ENCODE measurements around the gene ATP5IF1.

GRCh38 chr1:28266920-28267322, 31.0 kb downstream of the ATP5IF1 start:
- TF ChIP-seq POLR2AphosphoS5 (IDR thresholded peaks at IDR 0.05; ENCODE audit: low read depth, low read length) (no peak), POLR2A (IDR thresholded peaks at IDR 0.05; ENCODE audit: low read depth, low read length) (no peak), PAX5 (IDR thresholded peaks at IDR 0.05; ENCODE audit: insufficient read depth, low read length, severe bottlenecking) (no peak)

All from GM12891 (cell line).